WTC11 (cell line): ENCODE measurements around the gene TLR3.

Source experiments
- GABPB1 ChIP-seq: sonication (generic); formaldehyde crosslinking; IDR thresholded peaks from 2 replicates; pipeline ENCODE4 v1.8.1; 2023; ENCODE audit warnings: mild to moderate bottlenecking, missing genetic modification reagents
- NR2C2 ChIP-seq: sonication (generic); formaldehyde crosslinking; IDR thresholded peaks from 2 replicates; pipeline ENCODE4 v1.8.0; 2022; ENCODE audit warnings: mild to moderate bottlenecking, missing genetic modification reagents
- RELA ChIP-seq: sonication (generic); formaldehyde crosslinking; IDR thresholded peaks from 2 replicates; pipeline ENCODE4 v1.8.1; 2022; ENCODE audit warnings: missing genetic modification reagents, mild to moderate bottlenecking, borderline replicate concordance
- SP1 ChIP-seq: sonication (generic); formaldehyde crosslinking; conservative IDR thresholded peaks from 2 replicates; pipeline ENCODE4 v1.8.1; 2022; ENCODE audit warnings: missing genetic modification reagents
- ZBTB21 ChIP-seq: sonication (generic); formaldehyde crosslinking; IDR thresholded peaks from 2 replicates; pipeline ENCODE4 v1.8.1; 2023; ENCODE audit warnings: mild to moderate bottlenecking, missing genetic modification reagents, borderline replicate concordance
- ZNF232 ChIP-seq: sonication (generic); formaldehyde crosslinking; IDR thresholded peaks from 2 replicates; pipeline ENCODE4 v1.8.0; 2022; ENCODE audit warnings: mild to moderate bottlenecking, missing genetic modification reagents
- TF ChIP-seq, protein P1 (sequence below): sonication (generic); formaldehyde crosslinking; IDR thresholded peaks from 2 replicates; pipeline ENCODE4 v1.8.0; 2022; ENCODE audit warnings: mild to moderate bottlenecking, missing genetic modification reagents
- TF ChIP-seq, protein P2 (sequence below): sonication (generic); formaldehyde crosslinking; IDR thresholded peaks from 2 replicates; pipeline ENCODE4 v1.8.1; 2023; ENCODE audit warnings: mild to moderate bottlenecking, missing genetic modification reagents, moderate library complexity

DNA sequence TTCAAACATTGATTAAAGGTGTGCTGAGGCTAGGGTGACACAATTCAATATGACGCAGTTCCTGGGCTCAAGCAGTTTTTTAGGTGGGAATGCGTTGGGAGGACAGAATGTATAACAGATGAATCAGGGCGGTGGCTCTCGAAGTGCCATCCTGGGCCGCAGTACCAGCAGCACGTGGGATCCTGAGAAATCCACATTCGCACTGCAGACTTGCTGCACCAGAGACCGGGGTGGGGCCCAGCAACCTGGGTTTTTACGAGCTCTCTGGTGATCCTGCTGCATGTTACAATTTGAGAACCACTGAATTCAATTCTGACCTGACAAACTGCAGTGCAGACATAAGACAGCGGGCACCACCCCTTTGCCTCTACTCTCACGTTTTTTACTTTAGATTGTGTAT, 65.9 kb downstream of the TLR3 start:
- TF ChIP-seq ZBTB21 (CRISPR knock-in tag), result no peak
- TF ChIP-seq NR2C2 (CRISPR knock-in tag), result no peak
- no peak for TF ChIP-seq SP1 (CRISPR knock-in tag)
- TF ChIP-seq, protein P1, sequence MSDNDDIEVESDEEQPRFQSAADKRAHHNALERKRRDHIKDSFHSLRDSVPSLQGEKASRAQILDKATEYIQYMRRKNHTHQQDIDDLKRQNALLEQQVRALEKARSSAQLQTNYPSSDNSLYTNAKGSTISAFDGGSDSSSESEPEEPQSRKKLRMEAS (CRISPR knock-in tag), result no peak
- TF ChIP-seq, protein P2, sequence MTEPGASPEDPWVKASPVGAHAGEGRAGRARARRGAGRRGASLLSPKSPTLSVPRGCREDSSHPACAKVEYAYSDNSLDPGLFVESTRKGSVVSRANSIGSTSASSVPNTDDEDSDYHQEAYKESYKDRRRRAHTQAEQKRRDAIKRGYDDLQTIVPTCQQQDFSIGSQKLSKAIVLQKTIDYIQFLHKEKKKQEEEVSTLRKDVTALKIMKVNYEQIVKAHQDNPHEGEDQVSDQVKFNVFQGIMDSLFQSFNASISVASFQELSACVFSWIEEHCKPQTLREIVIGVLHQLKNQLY (CRISPR knock-in tag), result no peak
- TF ChIP-seq GABPB1 (CRISPR knock-in tag), result no peak
- TF ChIP-seq ZNF232 (CRISPR knock-in tag), result no peak
- no peak for TF ChIP-seq RELA (CRISPR knock-in tag)
